ENCODE measurements around the gene GPA33.

Gene GPA33

DNA sequence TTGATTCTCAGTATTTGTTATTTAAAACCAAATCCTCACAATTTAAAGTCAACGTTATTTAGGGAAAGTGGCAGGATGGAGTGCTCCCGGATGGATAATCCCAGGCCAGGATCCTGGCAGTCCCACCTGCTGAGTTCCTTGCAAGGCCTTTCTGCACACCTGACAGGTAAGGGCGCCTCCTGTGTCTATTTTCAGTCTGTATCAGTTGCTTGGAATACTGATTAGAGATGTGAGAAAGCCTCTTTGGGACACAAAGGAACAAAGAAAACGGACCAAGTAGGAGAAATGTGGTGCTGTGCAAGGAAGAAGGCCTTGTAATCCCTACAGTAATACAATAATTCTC is 15.9 kb upstream of the GPA33 start:
- H3K27me3 ChIP-seq (ENCODE audit: control insufficient read depth, low read length) = no peaks in the 10 kb centered on the region
- H3K79me2 ChIP-seq (ENCODE audit: control insufficient read depth, low read length) = no peaks in the 10 kb centered on the region
- no peaks in the 10 kb centered on the region for H4K20me1 ChIP-seq (ENCODE audit: control insufficient read depth, insufficient read depth, low read depth, low read length)
- H3K27ac ChIP-seq (ENCODE audit: low read depth, low read length) = no peak overlapping the region
- TF ChIP-seq, protein P1, sequence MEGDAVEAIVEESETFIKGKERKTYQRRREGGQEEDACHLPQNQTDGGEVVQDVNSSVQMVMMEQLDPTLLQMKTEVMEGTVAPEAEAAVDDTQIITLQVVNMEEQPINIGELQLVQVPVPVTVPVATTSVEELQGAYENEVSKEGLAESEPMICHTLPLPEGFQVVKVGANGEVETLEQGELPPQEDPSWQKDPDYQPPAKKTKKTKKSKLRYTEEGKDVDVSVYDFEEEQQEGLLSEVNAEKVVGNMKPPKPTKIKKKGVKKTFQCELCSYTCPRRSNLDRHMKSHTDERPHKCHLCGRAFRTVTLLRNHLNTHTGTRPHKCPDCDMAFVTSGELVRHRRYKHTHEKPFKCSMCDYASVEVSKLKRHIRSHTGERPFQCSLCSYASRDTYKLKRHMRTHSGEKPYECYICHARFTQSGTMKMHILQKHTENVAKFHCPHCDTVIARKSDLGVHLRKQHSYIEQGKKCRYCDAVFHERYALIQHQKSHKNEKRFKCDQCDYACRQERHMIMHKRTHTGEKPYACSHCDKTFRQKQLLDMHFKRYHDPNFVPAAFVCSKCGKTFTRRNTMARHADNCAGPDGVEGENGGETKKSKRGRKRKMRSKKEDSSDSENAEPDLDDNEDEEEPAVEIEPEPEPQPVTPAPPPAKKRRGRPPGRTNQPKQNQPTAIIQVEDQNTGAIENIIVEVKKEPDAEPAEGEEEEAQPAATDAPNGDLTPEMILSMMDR (IDR thresholded peaks at IDR 0.05; ENCODE audit: low read depth, low read length, poor library complexity, severe bottlenecking) = no peak
- no peak for TF ChIP-seq EZH2phosphoT487 (IDR thresholded peaks at IDR 0.05; ENCODE audit: borderline replicate concordance, low read length)
- H3K9me3 ChIP-seq (ENCODE audit: control insufficient read depth, insufficient read depth, low read length) = peaks cover 8% of the 10 kb centered on the region; the same call in 1 of the 2 replicates
- peak overlapping the region; percentile 63 for H3K4me2 ChIP-seq (ENCODE audit: low read length)
- no peaks in the 10 kb centered on the region for H3K9me2 ChIP-seq (replicated peaks; ENCODE audit: control insufficient read depth, low read length)
- H3K4me1 ChIP-seq (ENCODE audit: control insufficient read depth, low read length) = peaks cover 43% of the 10 kb centered on the region
- no peaks in the 10 kb centered on the region for H3K36me3 ChIP-seq (ENCODE audit: control insufficient read depth, low read length)
- H3K4me3 ChIP-seq (ENCODE audit: low read length) = peak overlapping the region; percentile 46
- H3F3A ChIP-seq (ENCODE audit: control insufficient read depth, insufficient read depth) = no peaks in the 10 kb centered on the region

DNA sequence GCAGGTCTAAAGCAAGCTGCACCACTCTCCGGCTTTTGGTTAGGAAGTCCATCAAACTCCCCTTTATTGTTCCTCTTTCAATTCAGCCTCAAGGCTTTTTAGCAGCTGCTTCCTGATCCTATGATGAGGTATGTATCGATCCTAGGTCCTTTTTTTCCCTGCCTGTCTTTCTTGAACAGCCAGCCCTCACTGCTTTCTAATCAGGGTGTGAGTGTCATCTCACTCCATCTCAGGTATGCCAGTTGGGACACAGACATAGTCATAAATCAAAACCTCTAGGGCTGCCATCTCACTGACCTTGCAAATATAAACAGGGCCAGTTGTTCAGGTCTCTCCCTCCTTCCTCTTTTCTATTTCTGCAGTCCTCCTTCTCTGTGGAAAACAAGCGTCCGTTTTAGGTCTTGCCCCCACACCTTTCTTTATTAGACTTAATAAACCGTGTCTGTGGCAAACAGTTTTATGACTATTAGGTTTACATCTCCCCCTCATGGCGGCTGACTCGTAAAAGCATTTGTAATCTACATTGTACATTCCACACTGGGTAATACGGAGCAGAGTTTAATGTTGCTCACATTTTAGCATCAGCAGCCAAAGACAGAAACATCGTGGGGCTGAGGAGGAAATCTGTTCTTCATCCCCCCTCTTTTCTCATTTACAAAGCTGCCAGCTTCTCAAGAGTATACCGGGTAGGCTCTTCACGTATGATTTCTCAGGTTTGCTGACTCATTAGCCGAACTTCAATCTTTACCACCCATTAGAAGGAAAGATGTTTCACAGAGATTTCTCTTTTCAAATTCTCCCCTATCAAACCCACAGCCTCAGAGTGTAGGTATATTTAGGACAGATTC is 15.3 kb upstream of the GPA33 start:
- TF ChIP-seq, protein P1 (IDR thresholded peaks at IDR 0.05; ENCODE audit: low read depth, low read length, poor library complexity, severe bottlenecking) = peak; percentile 10
- TF ChIP-seq EZH2phosphoT487 (IDR thresholded peaks at IDR 0.05; ENCODE audit: borderline replicate concordance, low read length) = no peak
- Histone ChIP-seq H3K36me3 (ENCODE audit: control insufficient read depth, low read length) (no peaks in the 10 kb centered on the region), H3K79me2 (ENCODE audit: control insufficient read depth, low read length) (no peaks in the 10 kb centered on the region), H3K9me2 (replicated peaks; ENCODE audit: control insufficient read depth, low read length) (no peaks in the 10 kb centered on the region), H3K27ac (ENCODE audit: low read depth, low read length) (no peak overlapping the region), H3F3A (ENCODE audit: control insufficient read depth, insufficient read depth) (no peaks in the 10 kb centered on the region), H3K4me2 (ENCODE audit: low read length) (peak overlapping the region; percentile 63), H3K4me1 (ENCODE audit: control insufficient read depth, low read length) (peaks cover 39% of the 10 kb centered on the region), H4K20me1 (ENCODE audit: control insufficient read depth, insufficient read depth, low read depth, low read length) (no peaks in the 10 kb centered on the region), H3K27me3 (ENCODE audit: control insufficient read depth, low read length) (no peaks in the 10 kb centered on the region), H3K4me3 (ENCODE audit: low read length) (peak overlapping the region; percentile 46), H3K9me3 (ENCODE audit: control insufficient read depth, insufficient read depth, low read length) (0 out of 2 replicates have a peak, but pooled peaks cover 3% of the 10 kb centered on the region)

DNA sequence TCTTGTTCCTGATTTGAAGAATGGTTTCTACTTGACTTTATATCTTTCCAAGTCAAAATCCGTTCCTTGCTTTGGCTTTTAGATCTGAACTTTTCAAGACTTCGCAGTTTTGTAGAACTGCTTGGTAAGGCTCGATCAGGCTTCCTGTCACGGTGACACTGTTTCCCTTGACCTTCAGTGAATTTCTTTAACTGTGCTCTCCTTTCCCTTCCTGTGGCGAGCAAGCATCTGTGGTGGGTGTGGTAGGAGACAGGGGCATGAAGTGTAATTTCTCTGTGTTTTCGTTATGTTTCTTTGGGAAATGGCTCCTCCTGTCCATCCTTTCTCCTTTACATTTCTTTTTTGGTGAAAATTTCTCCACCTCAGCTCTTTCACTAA is 14.1 kb upstream of the GPA33 start:
- H3K36me3 ChIP-seq (ENCODE audit: control insufficient read depth, low read length) = no peaks in the 10 kb centered on the region
- peaks cover 32% of the 10 kb centered on the region for H3K4me1 ChIP-seq (ENCODE audit: control insufficient read depth, low read length)
- H3K9me2 ChIP-seq (replicated peaks; ENCODE audit: control insufficient read depth, low read length) = no peaks in the 10 kb centered on the region
- no peaks in the 10 kb centered on the region for H3K9me3 ChIP-seq (ENCODE audit: control insufficient read depth, insufficient read depth, low read length)
- TF ChIP-seq EZH2phosphoT487 (IDR thresholded peaks at IDR 0.05; ENCODE audit: borderline replicate concordance, low read length) = no peak
- TF ChIP-seq, protein P1 (IDR thresholded peaks at IDR 0.05; ENCODE audit: low read depth, low read length, poor library complexity, severe bottlenecking) = no peak
- H3K27ac ChIP-seq (ENCODE audit: low read depth, low read length) = no peak overlapping the region
- H4K20me1 ChIP-seq (ENCODE audit: control insufficient read depth, insufficient read depth, low read depth, low read length) = no peaks in the 10 kb centered on the region
- 0 out of 2 replicates have a peak overlapping the region, but pooled peaks have one; percentile 9 for H3K4me2 ChIP-seq (ENCODE audit: low read length)
- no peaks in the 10 kb centered on the region for H3K79me2 ChIP-seq (ENCODE audit: control insufficient read depth, low read length)
- H3K4me3 ChIP-seq (ENCODE audit: low read length) = no peak overlapping the region
- no peaks in the 10 kb centered on the region for H3K27me3 ChIP-seq (ENCODE audit: control insufficient read depth, low read length)
- no peaks in the 10 kb centered on the region for H3F3A ChIP-seq (ENCODE audit: control insufficient read depth, insufficient read depth)
